ENCODE data around the gene BTNL9. TPM values are rescaled to one million over a fixed set of nuclear protein-coding genes. Genes with fewer than 3 reads are reported as not detected.

The BTNL9 gene
- total and polyA plus RNA-seq, 2 of the 4 experiments (the other 2 are of a cell fraction), result not detected

DNA sequence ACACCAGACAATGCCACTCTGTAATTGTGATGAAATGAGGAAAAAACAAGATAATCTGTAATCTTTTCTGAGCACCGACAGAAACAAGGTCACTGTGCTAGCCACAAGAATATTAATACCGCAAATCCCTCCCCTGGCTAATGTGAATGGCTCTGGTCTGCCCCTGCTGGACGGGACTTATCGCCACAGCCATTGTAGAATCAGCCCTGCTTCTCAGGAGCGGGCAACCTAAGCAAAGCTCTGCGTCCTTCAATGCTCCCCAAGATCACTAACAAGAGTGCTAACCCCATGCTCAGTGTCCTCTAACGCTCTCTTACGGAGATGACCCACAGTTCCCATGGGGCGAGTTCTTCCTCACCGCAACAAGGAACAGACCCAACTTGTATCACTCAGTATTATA is 48.2 kb downstream of the BTNL9 start:
- no CpG with 5 or more reads among the region's 10 CpGs for WGBS, 2 experiments (ENCODE audit: extremely low coverage in 2 of 2, insufficient read length in 1 of 2)
- CTCF ChIA-PET, result interaction anchor here (0.6 kb wide), 1 partner anchor 227 kb away, joined by 3 read pairs; no protein-coding TSS in a partner anchor
- dilution Hi-C loops (cut with HindIII; ENCODE audit: low sequenced_read_pairs, unreplicated experiment), result no loop called here

More for the DNA sequence above, 48.2 kb downstream of the BTNL9 start:
- H3K23ac ChIP-seq (ENCODE audit: low read depth, low read length), result no peak overlapping the region
- H4K8ac ChIP-seq (ENCODE audit: low read depth in 2 of 2, low read length in 2 of 2), result no peak overlapping the region
- no peak overlapping the region for H4K5ac ChIP-seq (ENCODE audit: low read depth, low read length)
- no peak overlapping the region for H2AK5ac ChIP-seq (ENCODE audit: low read depth, low read length)
- no peak overlapping the region for H3K27ac ChIP-seq (ENCODE audit: insufficient read depth, low read length)
- H4K91ac ChIP-seq (ENCODE audit: insufficient read depth, low read depth, low read length), result no peak overlapping the region
- no peaks in the 10 kb centered on the region for H3K36me3 ChIP-seq (ENCODE audit: control insufficient read depth, insufficient read depth, low read length)
- no peaks in the 10 kb centered on the region for H3K9me1 ChIP-seq (ENCODE audit: insufficient read depth, low read length)
- no TSS peak for BruUV-seq (replicated peaks)
- no peaks in the 10 kb centered on the region for H3K4me1 ChIP-seq (ENCODE audit: control insufficient read depth, insufficient read depth, low read length)
- intact Hi-C loops (cut with micrococcal nuclease) (no loop called here), in situ Hi-C loops (cut with MboI; ENCODE audit: low sequenced_read_pairs) (no loop called here)
- no peak overlapping the region for H3K14ac ChIP-seq (replicated peaks; ENCODE audit: low read depth, low read length)
- no peaks in the 10 kb centered on the region; the same call in 1 of the 2 replicates for H3K9me3 ChIP-seq (ENCODE audit: control insufficient read depth, insufficient read depth, low read length)
- no peaks in the 10 kb centered on the region for H3K79me1 ChIP-seq (ENCODE audit: low read depth in 1 of 2, low read length in 2 of 2)
- no peak overlapping the region for H2BK5ac ChIP-seq (ENCODE audit: low read depth, low read length, poor library complexity, severe bottlenecking)
- no peak for ATAC-seq (ENCODE audit: low read depth)
- H3K27me3 ChIP-seq (ENCODE audit: control insufficient read depth, insufficient read depth, low read length), result peaks cover 7% of the 10 kb centered on the region
- H3K56ac ChIP-seq (ENCODE audit: extremely low read depth, insufficient read depth, low read length), result no peak overlapping the region
- no peak for DNase-seq
- no peak overlapping the region for H3K18ac ChIP-seq (ENCODE audit: low read depth, low read length)
- H4K20me1 ChIP-seq (ENCODE audit: insufficient read depth, low read length), result no peaks in the 10 kb centered on the region
- no peak overlapping the region for H2AK9ac ChIP-seq (replicated peaks; ENCODE audit: low read depth, low read length, poor library complexity)
- no peak overlapping the region for H3K9ac ChIP-seq (ENCODE audit: low read depth, low read length)
- no peak overlapping the region for H2BK15ac ChIP-seq (ENCODE audit: low read depth, low read length)
- no peak overlapping the region for H2BK20ac ChIP-seq (ENCODE audit: low read depth, low read length)
- no peak overlapping the region for H3K4ac ChIP-seq (ENCODE audit: low read depth, low read length)
- no peak overlapping the region for H3K4me2 ChIP-seq (ENCODE audit: low read depth, low read length)
- H2AFZ ChIP-seq (replicated peaks; ENCODE audit: low read length, poor library complexity), result no peak overlapping the region
- no peak overlapping the region for H3K4me3 ChIP-seq (ENCODE audit: insufficient read depth, low read depth, low read length)
- POLR2A ChIA-PET (ENCODE audit: unreplicated experiment), result no interaction called here
- TF ChIP-seq RAD21 (IDR thresholded peaks at IDR 0.05; ENCODE audit: low read length) (peak; percentile 16; the same call in 1 of the 2 replicates), POLR2A (IDR thresholded peaks at IDR 0.05; ENCODE audit: low read depth, low read length) (no peak)
- TF ChIP-seq, protein P1, sequence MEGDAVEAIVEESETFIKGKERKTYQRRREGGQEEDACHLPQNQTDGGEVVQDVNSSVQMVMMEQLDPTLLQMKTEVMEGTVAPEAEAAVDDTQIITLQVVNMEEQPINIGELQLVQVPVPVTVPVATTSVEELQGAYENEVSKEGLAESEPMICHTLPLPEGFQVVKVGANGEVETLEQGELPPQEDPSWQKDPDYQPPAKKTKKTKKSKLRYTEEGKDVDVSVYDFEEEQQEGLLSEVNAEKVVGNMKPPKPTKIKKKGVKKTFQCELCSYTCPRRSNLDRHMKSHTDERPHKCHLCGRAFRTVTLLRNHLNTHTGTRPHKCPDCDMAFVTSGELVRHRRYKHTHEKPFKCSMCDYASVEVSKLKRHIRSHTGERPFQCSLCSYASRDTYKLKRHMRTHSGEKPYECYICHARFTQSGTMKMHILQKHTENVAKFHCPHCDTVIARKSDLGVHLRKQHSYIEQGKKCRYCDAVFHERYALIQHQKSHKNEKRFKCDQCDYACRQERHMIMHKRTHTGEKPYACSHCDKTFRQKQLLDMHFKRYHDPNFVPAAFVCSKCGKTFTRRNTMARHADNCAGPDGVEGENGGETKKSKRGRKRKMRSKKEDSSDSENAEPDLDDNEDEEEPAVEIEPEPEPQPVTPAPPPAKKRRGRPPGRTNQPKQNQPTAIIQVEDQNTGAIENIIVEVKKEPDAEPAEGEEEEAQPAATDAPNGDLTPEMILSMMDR (conservative IDR thresholded peaks at IDR 0.05; ENCODE audit: low read depth, low read length), result peak; percentile 21; the same call in 1 of the 2 replicates
- H2BK120ac ChIP-seq (ENCODE audit: low read depth, low read length), result no peak overlapping the region
